K562 (cell line): Measurements from ENCODE around the gene TRPV6. TPM values are rescaled to one million over a fixed set of nuclear protein-coding genes. Genes with fewer than 3 reads are reported as not detected.

Experiments used
- C11orf30 ChIP-seq: fragments of 450-650 bp; IDR thresholded peaks from 2 replicates; pipeline ENCODE4 v1.6.1; 2016; ENCODE audit warnings: low read depth, mild to moderate bottlenecking
- REST ChIP-seq, 2 experiments: fragments of 450-650 bp; formaldehyde crosslinking in 1 of 2; IDR thresholded peaks; 2 replicates each; pipeline versions ENCODE4 v1.4.0 to v1.6.1; 2014 to 2020; ENCODE audit warnings: mild to moderate bottlenecking in 2 of 2, borderline replicate concordance in 1 of 2, low read depth in 1 of 2
- TEAD2 ChIP-seq: fragments of 450-650 bp; IDR thresholded peaks from 2 replicates; pipeline ENCODE4 v1.6.1; 2016; ENCODE audit warnings: missing genetic modification characterization, control low read depth, missing compliant biosample characterization
- ZFX ChIP-seq: sonication (generic); formaldehyde crosslinking; IDR thresholded peaks from 2 replicates; pipeline ENCODE4 v1.8.0; 2022; ENCODE audit warnings: mild to moderate bottlenecking, missing genetic modification reagents, moderate library complexity
- ZNF197 ChIP-seq: fragments of 200-800 bp; sonication (Bioruptor generic); IDR thresholded peaks from 2 replicates; pipeline ENCODE4 v1.6.1; 2016; ENCODE audit warnings: low read depth, missing genetic modification characterization, missing compliant biosample characterization
- polyA plus RNA-seq, 8 experiments: library from polyadenylated mRNA; depleted of rRNA in 4 of 8; stranded (reverse) in 5 of 8; unstranded in 3 of 8; fragments of >200 nt; fragmentation: Nextera tagmentation in 2 of 8; fragmentation: Illumina TruSeq in 1 of 8; extraction: Ambion mirVana in 2 of 8; extraction: Trizol in 1 of 8; gene quantifications; 2 replicates each; pipeline versions ENCODE4 v1.2.1 to v1.2.3, GENCODE V29; 2011 to 2014; ENCODE audit warnings: inconsistent platforms in 1 of 8, missing spikeins in 1 of 8
- total RNA-seq, 7 experiments: library from RNA; depleted of rRNA in 6 of 7; stranded (reverse); fragments of >200 nt in 6 of 7; fragmentation: Illumina TruSeq in 2 of 7; extraction: Trizol in 2 of 7; gene quantifications; 2 replicates each; pipeline versions ENCODE4 v1.2.1 to v1.2.3, GENCODE V29; 2011 to 2021; ENCODE audit warnings: low replicate concordance in 1 of 7

TRPV6 gene
- total and polyA plus RNA-seq, 9 of the 15 experiments (the other 6 are each of a cell fraction or from before 2014, with no cell fraction given), result 0.04 to 0.36 (median 0.11) TPM

GRCh38 chr7:142883571-142884285 is 1.8 kb downstream of the TRPV6 start (continued):
- no peak for TF ChIP-seq TEAD2
- no peak for TF ChIP-seq ZNF197 (CRISPR knock-in tag)
- no peak for TF ChIP-seq C11orf30
- TF ChIP-seq REST (IDR thresholded peaks at IDR 0.05; ENCODE audit: borderline replicate concordance), result no peak
- TF ChIP-seq REST (CRISPR knock-in tag; IDR thresholded peaks at IDR 0.05; ENCODE audit: low read depth), result no peak
- no peak for TF ChIP-seq ZFX
